OCI-LY1 (cell line): ENCODE results near the gene FXR1.

Experiments
- H2AFZ ChIP-seq: fragments of 200-600 bp; sonication (generic), shearing (Covaris generic); 2 replicates; pipeline ENCODE4 v1.6.0; 2014; ENCODE audit warnings: antibody characterized with exemption, mild to moderate bottlenecking, low read length
- H3F3A ChIP-seq: fragments of 200-600 bp; sonication (generic), shearing (Covaris generic); 2 replicates; pipeline ENCODE4 v1.6.0; 2014; ENCODE audit warnings: mild to moderate bottlenecking, antibody characterized with exemption, low read length, moderate library complexity; ENCODE audit not compliant: insufficient read depth
- H3K27ac ChIP-seq: fragments of 200-600 bp; sonication (generic); 2 replicates; pipeline ENCODE4 v1.5.1; 2014; ENCODE audit warnings: low read length, mixed run types, mild to moderate bottlenecking, low read depth; ENCODE audit not compliant: poor library complexity, severe bottlenecking
- H3K27me3 ChIP-seq: fragments of 200-600 bp; sonication (generic); 2 replicates; pipeline ENCODE4 v1.6.0; 2014; ENCODE audit warnings: antibody characterized with exemption, mild to moderate bottlenecking, low read length, moderate library complexity; ENCODE audit not compliant: insufficient read depth
- H3K36me3 ChIP-seq: fragments of 200-600 bp; sonication (generic); 2 replicates; pipeline ENCODE4 v1.6.1; 2014; ENCODE audit warnings: mild to moderate bottlenecking, antibody characterized with exemption, low read length, moderate library complexity, mixed read lengths; ENCODE audit not compliant: insufficient read depth
- H3K4me1 ChIP-seq: fragments of 200-600 bp; sonication (generic); 2 replicates; pipeline ENCODE4 v1.5.1; 2014; ENCODE audit warnings: mild to moderate bottlenecking, low read length, moderate library complexity; ENCODE audit not compliant: insufficient read depth, severe bottlenecking
- H3K4me2 ChIP-seq: fragments of 200-600 bp; sonication (generic), shearing (Covaris generic); 2 replicates; pipeline ENCODE4 v1.6.1; 2014; ENCODE audit warnings: low read length
- H3K4me3 ChIP-seq: fragments of 200-600 bp; sonication (generic); 2 replicates; pipeline ENCODE4 v1.5.1; 2014; ENCODE audit warnings: low read length, low read depth, mild to moderate bottlenecking, mixed read lengths; ENCODE audit not compliant: poor library complexity, severe bottlenecking
- H3K79me2 ChIP-seq: fragments of 200-600 bp; shearing (Covaris generic); 2 replicates; pipeline ENCODE4 v1.6.1; 2016; ENCODE audit warnings: mixed run types, low read length, mixed read lengths; ENCODE audit not compliant: insufficient read depth
- H3K9ac ChIP-seq: fragments of 200-600 bp; sonication (generic), shearing (Covaris generic); 2 replicates; pipeline ENCODE4 v1.6.1; 2014; ENCODE audit warnings: mild to moderate bottlenecking, low read length, mixed read lengths
- H3K9me2 ChIP-seq: fragments of 200-600 bp; sonication (generic), shearing (Covaris generic); 2 replicates; pipeline ENCODE4 v1.6.1; 2014; ENCODE audit warnings: low read depth, mild to moderate bottlenecking, low read length, mixed read lengths
- H3K9me3 ChIP-seq: fragments of 200-600 bp; shearing (Covaris generic); 2 replicates; pipeline ENCODE4 v1.6.1; 2014; ENCODE audit warnings: low read length, mixed read lengths
- H4K20me1 ChIP-seq: fragments of 200-600 bp; sonication (generic), shearing (Covaris generic); 2 replicates; pipeline ENCODE4 v1.6.0; 2016; ENCODE audit warnings: mild to moderate bottlenecking, low read length; ENCODE audit not compliant: insufficient read depth
- CTCF ChIP-seq: fragments of 200-600 bp; sonication (generic), shearing (Covaris generic); IDR thresholded peaks from 2 replicates; pipeline ENCODE4 v1.5.1; 2017; ENCODE audit warnings: mild to moderate bottlenecking, antibody characterized with exemption, low read length, moderate library complexity, mixed read lengths
- EZH2 ChIP-seq: fragments of 200-600 bp; sonication (generic), shearing (Covaris generic); IDR thresholded peaks from 2 replicates; pipeline ENCODE4 v1.8.0; 2017; ENCODE audit warnings: borderline replicate concordance, mixed run types, mild to moderate bottlenecking, antibody characterized with exemption, low read length, moderate library complexity, mixed read lengths

The FXR1 gene

DNA sequence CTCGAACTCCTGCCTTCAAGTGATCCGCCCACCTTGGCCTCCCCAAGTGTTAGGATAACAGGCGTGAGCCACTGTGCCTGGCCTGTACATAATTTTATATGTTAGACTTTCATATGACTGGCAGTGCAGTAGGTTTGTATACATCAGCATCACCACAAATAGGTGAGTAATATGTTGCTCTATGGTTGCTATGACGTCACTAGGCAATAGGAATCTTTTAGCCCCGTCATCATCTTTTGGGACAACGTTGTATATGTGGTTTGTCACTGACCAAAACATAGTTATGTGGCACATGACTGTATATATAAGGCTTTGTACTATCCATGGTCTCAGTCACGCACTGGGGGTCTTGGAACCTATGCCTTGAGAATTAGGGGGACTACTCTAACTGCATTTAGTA is 94.1 kb downstream of the FXR1 start:
- H3K9me2 ChIP-seq: no peaks in the 10 kb centered on the region
- H3K9ac ChIP-seq: no peak overlapping the region
- no peaks in the 10 kb centered on the region for H3K36me3 ChIP-seq
- no peak overlapping the region for H3K4me3 ChIP-seq
- H3K4me1 ChIP-seq: no peaks in the 10 kb centered on the region
- H3K79me2 ChIP-seq: no peaks in the 10 kb centered on the region
- H3K4me2 ChIP-seq: no peak overlapping the region
- no peaks in the 10 kb centered on the region for H3F3A ChIP-seq
- TF ChIP-seq EZH2 (no peak), CTCF (no peak)
- no peak overlapping the region for H2AFZ ChIP-seq
- H4K20me1 ChIP-seq: no peaks in the 10 kb centered on the region
- H3K9me3 ChIP-seq: no peaks in the 10 kb centered on the region
- no peak overlapping the region for H3K27ac ChIP-seq
- H3K27me3 ChIP-seq: no peaks in the 10 kb centered on the region

- no peaks in the 10 kb centered on the region for H3F3A ChIP-seq
- no peak overlapping the region for H3K9ac ChIP-seq
- H3K27me3 ChIP-seq: no peaks in the 10 kb centered on the region
- H3K4me3 ChIP-seq: no peak overlapping the region
- no peaks in the 10 kb centered on the region for H3K9me3 ChIP-seq
- no peaks in the 10 kb centered on the region for H3K9me2 ChIP-seq
- no peak overlapping the region for H3K27ac ChIP-seq
- no peaks in the 10 kb centered on the region for H3K79me2 ChIP-seq
- no peaks in the 10 kb centered on the region for H3K4me1 ChIP-seq
- no peaks in the 10 kb centered on the region for H4K20me1 ChIP-seq
- no peaks in the 10 kb centered on the region for H3K36me3 ChIP-seq
- H2AFZ ChIP-seq: no peak overlapping the region
- no peak overlapping the region for H3K4me2 ChIP-seq
- TF ChIP-seq EZH2 (no peak), CTCF (no peak)
Observed at GRCh38 chr3:181007262-181007661, 94.8 kb downstream of the FXR1 start.

- TF ChIP-seq CTCF (no peak), EZH2 (no peak)
- Histone ChIP-seq H3K36me3 (no peaks in the 10 kb centered on the region), H3K79me2 (no peaks in the 10 kb centered on the region), H3K27me3 (no peaks in the 10 kb centered on the region), H4K20me1 (no peaks in the 10 kb centered on the region), H3F3A (no peaks in the 10 kb centered on the region), H3K9ac (no peak overlapping the region), H3K4me3 (no peak overlapping the region), H3K4me1 (no peaks in the 10 kb centered on the region), H2AFZ (no peak overlapping the region), H3K27ac (no peak overlapping the region), H3K9me3 (no peaks in the 10 kb centered on the region), H3K9me2 (no peaks in the 10 kb centered on the region), H3K4me2 (no peak overlapping the region)
Observed at GRCh38 chr3:181008796-181009195, 96.3 kb downstream of the FXR1 start.
